CD8-positive, alpha-beta memory T cell (primary cell): ENCODE measurements around the gene NCK2. TPM values are rescaled to one million over a fixed set of nuclear protein-coding genes. Genes with fewer than 3 reads are reported as not detected.
A peak's percentile ranks its signal among the peaks of the same experiment; 100 is the strongest.

Experiments used
- CTCF ChIA-PET: fragments of 350-600 bp; sonication (Branson Sonifier 250); formaldehyde crosslinking; loops from one replicate; lab custom pipeline; 2021; ENCODE audit warnings: antibody characterized with exemption; lab: Charles Lee
- POLR2A ChIA-PET: fragments of 350-600 bp; sonication (Branson Sonifier 250); formaldehyde crosslinking; loops from one replicate; lab custom pipeline; 2021; ENCODE audit warnings: antibody characterized with exemption; lab: Charles Lee
- DNase-seq, 5 donors: peaks; one replicate each; pipeline versions ENCODE4 v3.0.0 to v3.0.0-alpha.2; 2020 to 2022; ENCODE audit warnings: mixed read lengths in 1 of 5
- H3K27ac ChIP-seq: one replicate; pipeline ENCODE4 v1.7.0; 2013; ENCODE audit warnings: low read depth, mild to moderate bottlenecking, low read length, moderate library complexity
- H3K27me3 ChIP-seq: 2 replicates; pipeline ENCODE4 v1.7.0; 2013; ENCODE audit warnings: low read length, mild to moderate bottlenecking; ENCODE audit not compliant: insufficient read depth, poor library complexity, severe bottlenecking
- H3K36me3 ChIP-seq: 2 replicates; pipeline ENCODE4 v1.7.0; 2013; ENCODE audit warnings: mild to moderate bottlenecking, low read length, moderate library complexity; ENCODE audit not compliant: insufficient read depth
- H3K4me1 ChIP-seq: 2 replicates; pipeline ENCODE4 v1.7.0; 2013; ENCODE audit warnings: mild to moderate bottlenecking, low read length, moderate library complexity; ENCODE audit not compliant: insufficient read depth
- H3K4me3 ChIP-seq: 2 replicates; pipeline ENCODE4 v1.7.0; 2013; ENCODE audit warnings: mild to moderate bottlenecking, low read length
- H3K9me3 ChIP-seq: 2 replicates; pipeline ENCODE4 v1.7.0; 2013; ENCODE audit warnings: mild to moderate bottlenecking, low read length
- H3K27ac Mint-ChIP-seq, 8 donors: one replicate each; pipeline ENCODE4 v1.8.0; 2020 to 2021; ENCODE audit warnings: mixed read lengths in 8 of 8, mild to moderate bottlenecking in 6 of 8, inconsistent platforms in 3 of 8, moderate library complexity in 3 of 8
- H3K27me3 Mint-ChIP-seq, 2 donors: one replicate each; pipeline ENCODE4 v1.8.0; 2020 to 2021; ENCODE audit warnings: mixed read lengths in 2 of 2, mild to moderate bottlenecking in 1 of 2, moderate library complexity in 1 of 2
- H3K36me3 Mint-ChIP-seq, 3 donors: one replicate each; pipeline ENCODE4 v1.8.0; 2020 to 2021; ENCODE audit warnings: mixed read lengths in 3 of 3, inconsistent platforms in 1 of 3, mild to moderate bottlenecking in 1 of 3
- H3K4me1 Mint-ChIP-seq, 3 donors: one replicate each; pipeline ENCODE4 v1.8.0; 2020 to 2021; ENCODE audit warnings: mixed read lengths in 3 of 3, inconsistent platforms in 1 of 3, mild to moderate bottlenecking in 1 of 3
- H3K4me3 Mint-ChIP-seq, 7 donors: one replicate each; pipeline ENCODE4 v1.8.0; 2020 to 2021; ENCODE audit warnings: mixed read lengths in 7 of 7, mild to moderate bottlenecking in 6 of 7, moderate library complexity in 4 of 7, inconsistent platforms in 2 of 7
- H3K9me3 Mint-ChIP-seq, 5 donors: one replicate each; pipeline ENCODE4 v1.8.0; 2020 to 2022; ENCODE audit warnings: mixed read lengths in 5 of 5, mild to moderate bottlenecking in 3 of 5, moderate library complexity in 2 of 5, inconsistent platforms in 1 of 5
- polyA plus RNA-seq: library from polyadenylated mRNA; unstranded; fragments of 300-500 nt; fragmentation: Illumina TruSeq; gene quantifications from one replicate; pipeline ENCODE4 v1.2.3, GENCODE V29; 2021
- total RNA-seq, 2 experiments: library from RNA; stranded (reverse); gene quantifications; one replicate each; pipeline ENCODE4 v1.2.3, GENCODE V29; 2021

Gene NCK2
- total and polyA plus RNA-seq, 3 experiments from 2014 or later, result 72.4 to 77.9 (median 76.1) TPM

DNA sequence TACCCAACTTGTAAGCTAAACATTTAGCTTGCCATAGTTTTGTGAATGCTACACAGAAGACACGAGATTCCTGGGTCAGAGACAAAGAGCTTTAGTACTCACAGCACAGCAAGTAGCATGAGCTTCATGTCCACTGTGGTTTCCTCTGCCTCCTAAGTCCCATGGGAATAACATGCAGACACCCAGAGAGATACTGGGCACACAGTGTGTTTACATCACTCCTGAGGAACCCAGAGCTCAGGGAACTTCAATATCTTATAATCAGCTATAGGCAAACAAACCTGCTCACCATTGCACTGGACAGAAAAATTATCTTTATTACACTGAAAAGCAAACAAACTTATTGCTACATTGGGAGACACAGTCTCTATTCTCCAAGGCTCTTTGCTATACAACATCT is 14.5 kb upstream of the NCK2 start:
- Mint-ChIP-seq H3K4me3 (no peak overlapping the region), H3K36me3 (peaks cover 0 to 5% (median 3%) of the 10 kb centered on the region in 3 donors), H3K9me3 (peaks cover 0 to 8% (median 4%) of the 10 kb centered on the region in 5 donors), H3K4me1 (peaks cover 22 to 26% (median 25%) of the 10 kb centered on the region in 3 donors), H3K27ac (no peak overlapping the region), H3K27me3 (no peaks in the 10 kb centered on the region)
- H3K36me3 ChIP-seq, result no peaks in the 10 kb centered on the region
- no peak overlapping the region for H3K4me3 ChIP-seq
- peaks cover 4% of the 10 kb centered on the region for H3K9me3 ChIP-seq
- CTCF ChIA-PET, result interaction anchor here (1.2 kb wide), 1 partner anchor 41 kb away, joined by 3 read pairs; no protein-coding TSS in a partner anchor
- peaks cover 11% of the 10 kb centered on the region for H3K4me1 ChIP-seq
- no peak for DNase-seq
- no peak overlapping the region for H3K27ac ChIP-seq
- POLR2A ChIA-PET, result no interaction called here
- no peaks in the 10 kb centered on the region for H3K27me3 ChIP-seq

DNA sequence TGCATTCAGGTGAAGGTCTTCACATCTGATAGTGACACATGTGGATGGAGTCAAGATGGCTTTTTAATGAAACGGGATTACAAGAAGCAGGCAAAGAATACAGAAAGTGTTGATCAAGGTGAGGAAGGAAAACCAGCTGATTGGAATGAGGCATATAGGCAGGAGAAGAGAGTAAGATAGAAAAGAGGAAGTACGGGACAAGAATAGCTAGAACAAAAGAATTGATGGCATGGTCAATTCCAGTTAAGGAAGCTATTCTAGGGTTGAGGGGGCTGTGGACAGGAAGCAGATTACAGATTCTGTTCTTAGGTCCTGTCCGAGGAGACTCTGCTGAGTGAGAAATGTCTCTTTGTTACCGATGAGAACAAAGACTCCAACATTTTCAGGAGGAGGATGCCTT is 13.2 kb upstream of the NCK2 start:
- peaks cover 30 to 35% (median 30%) of the 10 kb centered on the region in 3 donors for H3K4me1 Mint-ChIP-seq
- H3K27me3 ChIP-seq, result no peaks in the 10 kb centered on the region
- no peak overlapping the region for H3K27ac Mint-ChIP-seq
- no peak overlapping the region for H3K4me3 Mint-ChIP-seq
- no peaks in the 10 kb centered on the region for H3K27me3 Mint-ChIP-seq
- CTCF ChIA-PET, result interaction anchor here (1.0 kb wide), 1 partner anchor 155 kb away, joined by 4 read pairs; no protein-coding TSS in a partner anchor
- H3K4me3 ChIP-seq, result no peak overlapping the region
- H3K36me3 ChIP-seq, result no peaks in the 10 kb centered on the region
- no peak overlapping the region for H3K27ac ChIP-seq
- H3K4me1 ChIP-seq, result peaks cover 11% of the 10 kb centered on the region
- no peak for DNase-seq
- peaks cover 0 to 8% (median 4%) of the 10 kb centered on the region in 5 donors for H3K9me3 Mint-ChIP-seq
- peaks cover 4% of the 10 kb centered on the region for H3K9me3 ChIP-seq
- POLR2A ChIA-PET, result no interaction called here
- H3K36me3 Mint-ChIP-seq, result peaks cover 0 to 5% (median 3%) of the 10 kb centered on the region in 3 donors

DNA sequence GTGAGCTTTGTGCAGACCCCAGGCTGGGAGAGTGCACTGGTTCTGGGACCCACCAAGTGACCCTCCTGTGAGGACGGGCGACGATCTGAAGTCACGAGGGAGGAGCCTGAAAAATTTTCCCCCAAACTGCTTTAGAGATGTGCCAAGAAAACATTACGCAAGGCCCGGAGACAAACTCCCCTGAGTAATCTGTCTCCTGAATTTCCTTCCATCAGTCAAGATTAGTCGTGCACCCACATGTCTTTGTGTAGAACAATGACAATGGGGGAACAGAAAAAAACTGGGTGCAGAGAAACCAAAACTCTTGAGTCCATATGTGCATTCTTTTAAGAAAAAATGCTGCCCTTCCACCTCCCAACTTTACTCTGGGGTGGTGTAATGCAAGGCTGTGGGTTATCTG is 12.6 kb upstream of the NCK2 start:
- peaks cover 3% of the 10 kb centered on the region for H3K9me3 ChIP-seq
- Mint-ChIP-seq H3K4me3 (no peak overlapping the region), H3K27ac (no peak overlapping the region), H3K36me3 (no peaks in the 10 kb centered on the region), H3K4me1 (peaks cover 33 to 38% (median 34%) of the 10 kb centered on the region in 3 donors), H3K9me3 (peaks cover 0 to 4% (median 0%) of the 10 kb centered on the region in 5 donors), H3K27me3 (no peaks in the 10 kb centered on the region)
- DNase-seq, result no peak
- H3K36me3 ChIP-seq, result no peaks in the 10 kb centered on the region
- no peak overlapping the region for H3K27ac ChIP-seq
- CTCF ChIA-PET, result no interaction called here
- H3K27me3 ChIP-seq, result no peaks in the 10 kb centered on the region
- POLR2A ChIA-PET, result no interaction called here
- no peak overlapping the region for H3K4me3 ChIP-seq
- peaks cover 11% of the 10 kb centered on the region for H3K4me1 ChIP-seq

DNA sequence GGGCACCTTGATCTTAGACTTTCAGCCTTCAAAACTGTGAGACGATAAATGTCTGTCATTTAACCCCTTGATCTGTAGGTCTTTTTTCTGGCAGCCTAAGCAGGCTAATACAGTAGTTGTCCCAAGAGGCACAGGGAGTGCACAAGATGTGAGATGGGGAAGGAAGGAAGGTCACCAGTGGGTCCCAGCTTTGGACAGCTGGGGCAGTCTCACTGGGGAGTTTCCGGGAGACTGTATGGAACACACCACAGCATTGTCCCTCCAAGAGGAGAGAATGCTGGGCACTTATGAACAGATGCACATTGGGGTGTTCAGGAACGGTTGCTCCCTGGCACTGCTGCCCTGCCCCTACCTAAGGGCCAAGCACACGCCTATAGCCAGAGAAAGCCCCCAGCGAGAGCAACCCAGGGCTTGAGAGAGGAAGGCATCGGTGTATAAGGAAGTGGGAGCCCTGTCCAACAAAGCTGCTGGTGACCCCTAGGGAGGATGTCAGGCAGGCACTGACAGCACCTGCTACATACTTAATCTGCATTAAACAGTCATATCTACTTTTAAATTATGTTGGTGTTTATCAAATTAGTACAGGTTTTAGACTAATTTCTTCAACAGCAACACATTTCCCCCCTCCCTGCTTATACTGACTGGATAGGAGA is 11.6 kb upstream of the NCK2 start:
- Mint-ChIP-seq H3K27ac (peak overlapping the region in 4 of 8 donors; percentile 1 to 94 (median 30)), H3K4me3 (peak overlapping the region in 1 of 7 donors; percentile 9), H3K9me3 (peaks cover 0 to 2% (median 0%) of the 10 kb centered on the region in 5 donors), H3K36me3 (no peaks in the 10 kb centered on the region), H3K4me1 (peaks cover 38 to 45% (median 42%) of the 10 kb centered on the region in 3 donors), H3K27me3 (no peaks in the 10 kb centered on the region)
- no peak for DNase-seq
- no peaks in the 10 kb centered on the region for H3K36me3 ChIP-seq
- no peak overlapping the region for H3K4me3 ChIP-seq
- POLR2A ChIA-PET, result no interaction called here
- H3K4me1 ChIP-seq, result peaks cover 19% of the 10 kb centered on the region
- no peak overlapping the region for H3K27ac ChIP-seq
- CTCF ChIA-PET, result interaction anchor here (1.3 kb wide), 1 partner anchor 156 kb away, joined by 4 read pairs; no protein-coding TSS in a partner anchor
- no peaks in the 10 kb centered on the region for H3K27me3 ChIP-seq
- no peaks in the 10 kb centered on the region for H3K9me3 ChIP-seq

DNA sequence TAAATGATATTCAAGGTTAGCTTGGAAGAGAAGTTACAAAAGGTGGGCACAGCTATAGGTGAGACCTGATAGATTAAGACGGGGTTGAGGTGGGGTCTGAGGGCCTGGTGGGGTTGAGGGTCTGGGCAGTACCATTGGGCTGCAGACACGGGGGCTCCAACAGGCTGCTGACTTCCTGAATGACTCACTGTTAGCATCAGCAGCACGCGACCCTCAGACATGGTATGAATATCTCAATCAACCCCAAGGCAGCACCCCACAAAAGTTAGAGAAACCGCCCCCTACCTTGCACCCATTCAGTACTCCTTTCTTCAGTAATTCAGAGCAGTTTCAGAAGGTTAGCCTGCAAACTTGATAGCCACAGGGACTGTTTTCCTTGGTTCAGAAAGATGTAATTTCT is 10.8 kb upstream of the NCK2 start:
- no peaks in the 10 kb centered on the region for H3K27me3 Mint-ChIP-seq
- no peak for DNase-seq
- Histone ChIP-seq H3K9me3 (no peaks in the 10 kb centered on the region), H3K36me3 (no peaks in the 10 kb centered on the region), H3K27ac (no peak overlapping the region), H3K27me3 (no peaks in the 10 kb centered on the region), H3K4me3 (no peak overlapping the region), H3K4me1 (peaks cover 26% of the 10 kb centered on the region)
- ChIA-PET CTCF (interaction anchor here (1.3 kb wide), 1 partner anchor 157 kb away, joined by 4 read pairs; no protein-coding TSS in a partner anchor), POLR2A (no interaction called here)
- peaks cover 46 to 53% (median 50%) of the 10 kb centered on the region in 3 donors for H3K4me1 Mint-ChIP-seq
- no peaks in the 10 kb centered on the region for H3K36me3 Mint-ChIP-seq
- H3K27ac Mint-ChIP-seq, result peak overlapping the region in 1 of 8 donors; percentile 52
- H3K4me3 Mint-ChIP-seq, result peak overlapping the region in 1 of 7 donors; percentile 1
- H3K9me3 Mint-ChIP-seq, result no peaks in the 10 kb centered on the region

DNA sequence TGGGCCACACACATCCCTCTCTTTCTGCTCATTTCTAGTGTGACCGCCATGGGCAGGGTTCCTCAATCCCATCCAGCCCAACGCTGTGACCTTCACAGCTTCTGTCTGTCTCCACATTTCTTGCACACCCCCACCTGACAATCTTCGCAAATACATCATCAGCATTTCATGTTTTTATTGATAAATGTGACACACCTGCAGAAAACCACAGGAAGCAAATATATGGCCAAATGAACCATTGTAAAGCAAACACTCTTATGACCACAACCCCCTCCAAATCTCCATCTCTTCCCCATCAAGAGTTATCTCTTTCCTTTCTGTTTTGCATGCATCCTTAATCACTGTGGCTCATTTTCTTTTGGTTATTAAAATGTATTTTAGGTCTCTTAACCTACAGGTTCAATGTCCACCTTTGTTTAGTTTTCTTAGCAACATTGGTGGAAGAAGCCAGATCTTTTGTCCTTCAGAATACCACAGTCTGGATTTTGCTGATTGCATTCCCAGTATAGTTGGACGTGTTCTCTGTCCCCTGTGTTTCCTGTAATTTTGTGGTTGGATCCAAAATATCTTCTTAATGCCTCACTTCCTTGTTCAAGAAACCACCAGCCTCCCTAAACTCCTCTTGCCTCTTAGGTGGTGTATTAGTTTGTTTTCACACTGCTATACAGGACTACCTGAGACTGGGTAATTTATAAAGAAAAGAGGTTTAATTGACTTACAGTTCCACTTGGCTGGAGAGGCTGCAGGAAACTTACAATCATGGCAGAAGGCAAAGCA is 9.8 kb upstream of the NCK2 start:
- no peaks in the 10 kb centered on the region for H3K36me3 Mint-ChIP-seq
- peaks cover 37% of the 10 kb centered on the region for H3K4me1 ChIP-seq
- H3K27ac ChIP-seq, result no peak overlapping the region
- no peak overlapping the region for H3K4me3 ChIP-seq
- H3K27me3 Mint-ChIP-seq, result no peaks in the 10 kb centered on the region
- DNase-seq, result no peak
- no peaks in the 10 kb centered on the region for H3K9me3 ChIP-seq
- no peaks in the 10 kb centered on the region for H3K9me3 Mint-ChIP-seq
- H3K36me3 ChIP-seq, result no peaks in the 10 kb centered on the region
- H3K4me3 Mint-ChIP-seq, result peak overlapping the region in 1 of 7 donors; percentile 10
- no peaks in the 10 kb centered on the region for H3K27me3 ChIP-seq
- H3K4me1 Mint-ChIP-seq, result peaks cover 57 to 64% (median 61%) of the 10 kb centered on the region in 3 donors
- POLR2A ChIA-PET, result no interaction called here
- CTCF ChIA-PET, result no interaction called here
- H3K27ac Mint-ChIP-seq, result peak overlapping the region in 4 of 8 donors; percentile 7 to 76 (median 23)

DNA sequence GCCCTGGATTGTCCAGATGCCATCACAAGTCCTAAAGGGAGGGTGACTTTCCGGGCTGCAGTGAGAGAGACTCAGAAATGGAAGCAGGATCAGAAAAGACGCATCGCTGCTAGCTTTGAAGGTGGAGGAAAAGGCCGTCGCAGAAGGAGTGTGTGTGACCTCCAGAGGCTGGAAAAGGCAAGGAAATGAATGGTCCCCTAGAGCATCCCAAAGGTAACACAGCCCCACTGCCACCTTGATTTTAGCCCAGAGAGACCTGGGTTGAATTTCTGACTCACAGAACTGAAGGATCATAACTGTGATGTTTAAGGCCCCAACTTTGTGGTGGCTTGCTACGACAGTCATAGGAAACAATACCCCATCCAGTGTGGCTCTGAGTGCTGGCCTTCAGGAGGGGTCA is 8.6 kb upstream of the NCK2 start:
- H3K4me1 Mint-ChIP-seq, result peaks cover 69 to 76% (median 73%) of the 10 kb centered on the region in 3 donors
- POLR2A ChIA-PET, result interaction anchor here (0.5 kb wide), 1 partner anchor 48 kb away, joined by 3 read pairs; no protein-coding TSS in a partner anchor
- CTCF ChIA-PET, result interaction anchor here (0.9 kb wide), 1 partner anchor 11 kb away, joined by 3 read pairs; no protein-coding TSS in a partner anchor

More for the DNA sequence above, 8.6 kb upstream of the NCK2 start:
- Mint-ChIP-seq H3K36me3 (no peaks in the 10 kb centered on the region), H3K27ac (peak overlapping the region in 2 of 8 donors; percentile 42 to 96), H3K4me3 (no peak overlapping the region), H3K27me3 (no peaks in the 10 kb centered on the region), H3K9me3 (no peaks in the 10 kb centered on the region)
- Histone ChIP-seq H3K27me3 (no peaks in the 10 kb centered on the region), H3K4me3 (no peak overlapping the region), H3K27ac (no peak overlapping the region), H3K36me3 (no peaks in the 10 kb centered on the region), H3K9me3 (no peaks in the 10 kb centered on the region), H3K4me1 (peaks cover 49% of the 10 kb centered on the region)
- no peak for DNase-seq
